NCI-H345 (cell line): ENCODE results near the gene ACTL8.

Experiments used
- DNase-seq: peaks from one replicate; lab custom pipeline; 2025; lab: John Stamatoyannopoulos, UW

Gene ACTL8, protein sequence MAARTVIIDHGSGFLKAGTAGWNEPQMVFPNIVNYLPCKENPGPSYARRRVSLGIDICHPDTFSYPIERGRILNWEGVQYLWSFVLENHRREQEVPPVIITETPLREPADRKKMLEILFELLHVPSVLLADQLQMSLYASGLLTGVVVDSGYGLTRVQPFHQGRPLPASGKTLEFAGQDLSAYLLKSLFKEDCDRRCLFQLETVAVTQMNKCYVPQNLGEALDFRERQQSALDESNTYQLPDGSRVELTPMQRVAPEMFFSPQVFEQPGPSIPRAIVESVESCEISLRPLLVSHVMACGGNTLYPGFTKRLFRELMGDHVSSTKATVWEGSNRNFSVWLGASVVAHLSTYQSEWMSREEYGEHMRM

GRCh38 chr1:17755120-17755519, at the start of gene ACTL8:
TSS of gene ACTL8 (plus strand) at chr1:17755333. CDS start at chr1:17823009, 67,676 bp downstream.
- DNase-seq, result no peak

DNA sequence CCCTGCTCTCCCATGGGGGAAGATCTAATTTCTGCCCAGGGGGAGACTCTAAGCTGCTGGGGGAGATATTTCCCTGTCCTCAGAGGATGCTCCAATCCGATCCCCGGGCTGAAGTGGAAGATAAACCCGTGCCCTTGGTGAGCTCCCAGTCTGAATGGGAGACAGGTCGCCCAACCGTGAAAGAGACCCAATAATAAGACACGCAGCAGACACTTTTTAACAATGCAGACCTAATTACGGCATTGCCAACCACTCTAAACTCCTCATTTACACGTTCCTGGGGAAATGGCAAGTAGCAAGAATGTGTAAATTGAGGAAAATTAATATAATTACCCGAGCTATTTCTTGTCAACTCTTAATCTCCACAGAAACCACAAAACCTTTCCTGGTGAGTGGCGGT, 48.7 kb upstream of the ACTL8 start:
- DNase-seq, result peak; percentile 23

DNA sequence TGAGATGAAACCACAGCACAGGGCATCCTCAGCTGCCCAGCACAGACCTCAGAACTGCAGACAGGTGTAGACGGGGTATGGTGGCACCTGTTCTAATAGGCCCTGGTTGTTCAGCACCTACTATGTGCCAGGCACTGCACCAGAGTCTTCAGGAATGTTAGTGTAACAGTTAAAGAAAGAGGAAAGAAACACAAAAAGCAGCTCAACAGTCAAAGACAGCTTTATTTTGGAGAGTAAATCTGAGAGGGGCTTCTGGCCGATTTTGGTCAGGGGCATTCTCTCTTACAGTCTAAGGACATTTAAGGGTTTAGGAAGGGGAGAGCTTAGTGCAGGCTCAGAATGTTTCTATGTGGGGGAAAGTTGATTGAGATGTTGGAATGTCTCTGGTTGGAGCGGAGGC, 45.2 kb upstream of the ACTL8 start:
- no peak for DNase-seq

DNA sequence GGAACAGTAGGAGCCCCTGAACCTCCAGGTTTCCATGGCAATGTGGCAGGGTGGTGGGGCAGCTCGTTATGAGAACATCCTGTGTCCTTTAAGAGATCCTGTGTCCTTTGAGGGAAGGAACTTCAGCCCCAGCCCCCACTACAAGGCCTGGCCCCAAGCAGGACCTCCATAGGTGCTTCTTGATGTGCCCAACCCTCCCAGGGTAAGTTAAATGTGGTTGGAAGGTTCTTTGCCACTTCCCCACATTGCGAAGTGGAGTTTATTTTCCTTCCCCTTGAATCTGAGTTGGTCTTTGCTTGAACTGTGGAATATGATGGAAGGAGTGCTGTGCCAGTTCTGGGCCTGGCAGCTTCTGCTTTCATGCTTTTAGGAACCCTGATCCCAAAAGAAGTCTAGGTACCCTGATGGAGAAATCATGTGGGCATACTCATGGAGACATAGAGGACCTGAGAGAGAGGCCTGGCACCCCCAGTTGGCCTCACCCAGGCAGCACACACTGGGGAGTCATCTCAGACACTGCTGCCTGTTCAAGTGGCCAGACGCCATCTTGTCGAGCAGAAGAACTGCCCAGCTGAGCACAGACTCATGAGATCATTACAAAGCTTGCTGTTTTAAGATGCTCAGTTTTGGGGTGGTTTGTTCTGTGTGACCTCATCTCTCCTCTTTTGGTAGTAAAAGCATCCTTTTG, 44.1 kb upstream of the ACTL8 start:
- no peak for DNase-seq

DNA sequence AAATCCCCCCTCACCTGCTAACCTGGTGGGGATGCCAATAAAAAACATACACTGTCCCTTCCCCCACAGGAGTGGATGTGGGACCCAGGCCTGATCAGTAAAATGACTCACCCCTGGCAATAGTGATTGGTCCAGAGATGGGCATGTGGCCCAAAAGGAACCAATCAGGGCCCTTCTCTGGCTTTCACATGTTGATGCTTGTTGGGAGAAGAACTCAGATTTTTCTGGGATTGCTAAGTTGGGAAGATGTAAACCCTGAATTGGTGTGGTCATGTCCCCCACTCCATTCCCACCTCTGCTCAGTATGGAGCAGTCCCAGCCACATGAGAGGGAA, 43.6 kb upstream of the ACTL8 start:
- no peak for DNase-seq

DNA sequence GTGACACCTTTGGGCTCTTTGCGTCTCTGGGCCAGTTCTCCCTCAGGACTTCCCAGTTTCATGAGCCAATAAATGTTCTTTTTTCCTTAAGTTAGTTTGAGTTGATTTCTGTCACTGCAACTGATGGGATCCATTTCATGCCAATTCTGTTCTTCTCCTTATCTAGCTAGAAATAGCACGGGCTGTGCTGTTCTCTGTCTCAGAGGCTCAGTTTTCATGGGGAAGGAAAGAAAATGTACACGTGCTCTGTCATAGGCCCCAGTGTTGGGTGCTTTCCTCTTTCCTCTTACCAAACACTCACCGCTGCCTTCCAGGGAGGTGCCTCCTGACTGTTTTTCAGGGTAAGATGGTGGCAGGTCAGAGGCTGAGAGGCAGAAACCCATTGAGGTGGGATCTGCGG, 43.2 kb upstream of the ACTL8 start:
- no peak for DNase-seq

DNA sequence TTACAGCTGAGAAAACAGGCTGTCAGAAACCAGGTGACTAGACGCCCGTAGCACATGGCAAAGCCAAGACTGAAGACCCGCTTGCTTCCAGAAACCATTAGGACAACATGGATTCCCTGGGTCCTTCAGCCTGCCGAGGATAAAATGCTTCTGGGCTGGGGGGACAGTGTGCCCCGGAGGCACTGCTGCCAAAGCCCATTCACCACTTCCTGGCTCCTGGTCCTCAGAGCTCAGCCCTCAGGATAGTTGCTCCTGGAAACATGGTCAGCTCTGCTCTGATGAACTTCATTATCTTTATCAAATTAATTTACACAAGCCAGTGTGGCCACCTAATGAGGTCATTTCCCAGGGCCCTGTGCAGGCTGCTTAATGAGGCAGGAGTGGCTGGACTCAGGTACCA, 41.1 kb upstream of the ACTL8 start:
- no peak for DNase-seq

- DNase-seq, result peak; percentile 81
These were observed 37.3 kb upstream of the ACTL8 start for GRCh38 chr1:17717594-17718535.

- DNase-seq, result no peak
These were observed 35.3 kb upstream of the ACTL8 start for GRCh38 chr1:17719874-17720273.

GRCh38 chr1:17721444-17721843, 33.7 kb upstream of the ACTL8 start:
- DNase-seq, result no peak

GRCh38 chr1:17723684-17724083, 31.4 kb upstream of the ACTL8 start:
- no peak for DNase-seq

- DNase-seq, result no peak
These were observed 31.0 kb upstream of the ACTL8 start for GRCh38 chr1:17724150-17724549.

DNA sequence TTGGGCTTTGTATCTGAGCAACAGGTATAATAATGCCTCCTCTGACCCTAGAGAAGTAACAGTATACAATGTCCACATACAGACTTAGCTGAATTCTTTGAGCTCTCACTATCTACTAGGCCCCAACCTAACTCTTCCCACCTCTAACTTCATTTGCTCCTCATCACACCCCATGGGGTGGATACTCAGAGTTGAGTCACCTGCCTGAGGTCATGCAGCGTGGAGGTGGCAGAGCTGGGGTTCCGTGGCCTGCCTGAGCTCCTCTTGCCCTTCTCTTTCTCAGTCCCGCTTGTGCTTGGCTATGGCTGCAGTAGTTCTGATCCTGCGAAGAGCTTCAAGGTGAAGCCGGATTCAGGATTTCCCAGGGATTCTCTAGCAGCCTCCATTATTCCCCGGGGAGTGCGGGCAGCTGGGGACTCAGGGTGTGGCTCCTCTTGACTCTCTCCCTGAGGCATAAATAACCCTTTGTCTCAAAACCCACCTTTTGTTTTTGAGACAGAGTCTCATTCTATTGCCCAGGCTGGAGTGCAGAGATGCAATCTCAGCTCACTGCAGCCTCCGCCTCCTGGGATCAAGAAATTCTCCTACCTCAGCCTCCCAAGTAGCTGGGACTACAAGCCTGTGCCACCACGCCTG, 29.9 kb upstream of the ACTL8 start:
- DNase-seq, result peak; percentile 75

GRCh38 chr1:17725811-17726582, 29.1 kb upstream of the ACTL8 start:
- no peak for DNase-seq

GRCh38 chr1:17728123-17728712, 26.9 kb upstream of the ACTL8 start:
- no peak for DNase-seq

GRCh38 chr1:17729248-17729647, 25.9 kb upstream of the ACTL8 start:
- DNase-seq, result no peak

- DNase-seq, result no peak
These were observed 25.2 kb upstream of the ACTL8 start for GRCh38 chr1:17729909-17730308.

DNA sequence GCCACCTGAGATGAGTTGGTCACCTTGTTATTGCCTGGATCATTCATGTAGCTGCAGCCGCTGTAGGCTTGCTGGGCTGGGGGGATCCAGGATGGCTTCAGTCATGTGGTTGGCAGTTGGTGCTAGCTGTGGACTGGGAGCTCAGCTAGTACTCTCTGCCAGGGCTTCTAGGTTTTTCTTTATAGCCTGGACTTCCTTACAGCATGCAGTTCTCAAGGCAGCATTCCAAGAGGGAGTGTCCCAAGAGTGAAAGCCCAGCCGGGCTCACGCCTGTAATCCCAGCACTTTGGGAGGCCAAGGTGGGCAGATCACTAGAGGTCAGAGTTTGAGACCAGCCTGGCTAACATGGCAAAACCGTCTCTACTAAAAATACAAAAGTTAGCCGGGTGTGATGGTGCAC, 23.7 kb upstream of the ACTL8 start:
- DNase-seq, result no peak

DNA sequence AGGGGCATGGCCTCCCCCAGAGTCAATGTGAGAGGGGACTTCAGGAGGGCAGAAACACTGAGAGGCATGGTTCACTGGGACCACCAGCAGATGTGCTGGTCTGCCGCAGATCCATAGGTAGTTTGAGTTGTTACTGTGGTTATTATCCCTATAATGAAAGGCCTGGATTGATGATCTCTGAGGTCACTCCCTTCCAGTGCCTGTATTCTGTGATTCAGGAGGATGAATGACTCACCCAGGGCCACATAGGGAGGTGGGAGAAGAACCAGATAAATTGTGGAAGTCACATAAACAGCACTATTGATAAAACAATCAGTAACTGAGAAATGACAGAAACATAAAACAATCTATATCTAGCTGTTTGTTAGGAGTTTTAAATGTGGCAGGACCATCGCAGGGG, 22.7 kb upstream of the ACTL8 start:
- DNase-seq, result no peak

- no peak for DNase-seq
These were observed 21.5 kb upstream of the ACTL8 start for GRCh38 chr1:17733661-17734060.

DNA sequence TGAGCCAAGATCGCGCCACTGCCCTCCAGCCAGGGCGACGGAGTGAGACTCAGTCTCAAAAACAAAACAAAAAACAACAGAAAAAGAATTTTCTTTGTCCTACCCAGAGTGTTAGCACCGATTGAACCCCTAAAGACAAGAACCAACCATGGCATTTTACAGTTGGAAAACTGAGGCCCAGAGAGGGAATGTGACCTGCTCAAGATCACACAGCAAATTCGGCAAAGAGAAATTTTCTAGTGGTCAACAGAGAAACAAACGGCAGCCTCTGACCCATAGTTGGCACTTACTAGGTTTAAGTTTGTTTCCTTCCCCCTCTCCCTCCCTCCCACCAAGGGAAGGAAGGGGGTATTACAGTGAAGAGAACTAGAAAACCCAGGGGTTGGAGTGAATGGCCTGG, 20.5 kb upstream of the ACTL8 start:
- DNase-seq, result no peak
